ENCODE results near the gene KCNE1. TPM values are rescaled to one million over a fixed set of nuclear protein-coding genes. Genes with fewer than 3 reads are reported as not detected.

The KCNE1 gene
- total RNA-seq, 3 donors from 2014 or later: 0.32 to 1.4 (median 0.55) TPM

DNA sequence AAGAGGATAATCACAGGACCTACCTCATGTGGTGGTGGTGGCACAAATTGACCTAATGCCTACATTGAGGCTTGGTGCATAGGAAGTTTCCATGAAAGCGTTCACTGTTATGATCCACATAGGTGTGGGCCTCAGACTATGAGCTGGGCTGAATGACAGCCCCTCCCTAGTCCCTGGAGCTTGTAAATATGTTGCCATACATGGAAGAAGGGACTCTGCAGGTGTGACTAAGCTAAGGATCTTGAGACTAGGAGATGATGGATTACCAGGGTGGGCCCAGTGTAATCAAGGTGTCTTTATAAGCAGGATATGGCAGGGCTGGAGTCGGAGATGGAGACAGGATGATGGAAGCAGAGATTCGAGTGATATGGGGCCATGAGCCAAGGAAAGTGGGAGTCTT is 31.0 kb upstream of the KCNE1 start:
- no peak overlapping the region for H3K4me3 ChIP-seq
- ATAC-seq (peak; percentile 90), DNase-seq (peak in 1 of 3 donors; percentile 63)
- no peaks in the 10 kb centered on the region for H3K36me3 ChIP-seq (ENCODE audit: low read depth)
- TF ChIP-seq, protein P1, sequence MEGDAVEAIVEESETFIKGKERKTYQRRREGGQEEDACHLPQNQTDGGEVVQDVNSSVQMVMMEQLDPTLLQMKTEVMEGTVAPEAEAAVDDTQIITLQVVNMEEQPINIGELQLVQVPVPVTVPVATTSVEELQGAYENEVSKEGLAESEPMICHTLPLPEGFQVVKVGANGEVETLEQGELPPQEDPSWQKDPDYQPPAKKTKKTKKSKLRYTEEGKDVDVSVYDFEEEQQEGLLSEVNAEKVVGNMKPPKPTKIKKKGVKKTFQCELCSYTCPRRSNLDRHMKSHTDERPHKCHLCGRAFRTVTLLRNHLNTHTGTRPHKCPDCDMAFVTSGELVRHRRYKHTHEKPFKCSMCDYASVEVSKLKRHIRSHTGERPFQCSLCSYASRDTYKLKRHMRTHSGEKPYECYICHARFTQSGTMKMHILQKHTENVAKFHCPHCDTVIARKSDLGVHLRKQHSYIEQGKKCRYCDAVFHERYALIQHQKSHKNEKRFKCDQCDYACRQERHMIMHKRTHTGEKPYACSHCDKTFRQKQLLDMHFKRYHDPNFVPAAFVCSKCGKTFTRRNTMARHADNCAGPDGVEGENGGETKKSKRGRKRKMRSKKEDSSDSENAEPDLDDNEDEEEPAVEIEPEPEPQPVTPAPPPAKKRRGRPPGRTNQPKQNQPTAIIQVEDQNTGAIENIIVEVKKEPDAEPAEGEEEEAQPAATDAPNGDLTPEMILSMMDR (IDR thresholded peaks at IDR 0.05): no peak
- intact Hi-C loops (cut with DNase I, micrococcal nuclease): no loop called here
- H3K9me3 ChIP-seq: no peaks in the 10 kb centered on the region
- peaks cover 35% of the 10 kb centered on the region for H3K4me1 ChIP-seq (ENCODE audit: low read depth)

DNA sequence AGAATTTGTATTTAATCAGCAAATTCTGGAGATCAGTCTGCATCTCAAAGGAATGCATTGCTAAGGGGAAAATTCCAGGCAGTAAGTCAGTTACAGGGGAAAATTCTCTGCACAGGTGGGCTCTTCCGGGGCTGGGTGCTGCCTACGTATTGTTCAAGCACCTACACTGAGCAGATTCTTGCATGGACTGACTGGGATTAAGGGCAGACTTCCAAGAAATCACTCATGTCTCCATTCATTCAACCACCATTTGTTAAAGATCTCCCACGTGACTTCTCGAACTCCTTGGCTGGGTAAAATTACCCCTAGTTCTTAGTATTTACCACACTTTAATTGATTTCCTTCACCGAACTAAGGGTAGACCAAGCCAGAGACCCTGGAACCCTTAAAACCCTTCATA is 28.2 kb upstream of the KCNE1 start:
- Histone ChIP-seq H3K4me1 (ENCODE audit: low read depth) (peaks cover 24% of the 10 kb centered on the region), H3K9me3 (no peaks in the 10 kb centered on the region), H3K4me3 (no peak overlapping the region), H3K36me3 (ENCODE audit: low read depth) (no peaks in the 10 kb centered on the region)
- DNase-seq (no peak), ATAC-seq (no peak)
- intact Hi-C loops (cut with DNase I, micrococcal nuclease): no loop called here
- TF ChIP-seq, protein P1 (IDR thresholded peaks at IDR 0.05): no peak

DNA sequence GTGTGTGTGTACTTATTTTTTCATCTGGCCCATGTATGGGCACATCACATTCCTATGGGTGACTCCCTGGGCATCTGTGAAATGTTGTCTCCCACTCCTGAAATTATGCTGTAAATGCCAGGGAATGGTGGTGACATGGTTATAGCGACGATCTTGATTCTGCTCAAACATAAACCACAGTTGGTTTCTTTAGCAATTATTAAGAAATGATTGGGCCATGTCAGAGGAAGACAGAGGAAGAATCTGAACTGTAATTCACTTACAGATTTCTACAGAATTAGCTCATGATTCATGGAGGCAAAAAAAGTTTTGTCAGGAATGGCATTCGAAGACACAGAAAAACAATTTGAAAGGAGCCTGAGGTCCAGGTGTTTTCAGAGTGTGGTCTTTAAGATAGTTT is 25.8 kb upstream of the KCNE1 start:
- no peaks in the 10 kb centered on the region for H3K9me3 ChIP-seq
- DNase-seq: no peak
- intact Hi-C loops (cut with DNase I, micrococcal nuclease): no loop called here
- ATAC-seq: no peak
- TF ChIP-seq, protein P1 (IDR thresholded peaks at IDR 0.05): no peak
- peaks cover 4% of the 10 kb centered on the region for H3K4me1 ChIP-seq (ENCODE audit: low read depth)
- no peak overlapping the region for H3K4me3 ChIP-seq
- no peaks in the 10 kb centered on the region for H3K36me3 ChIP-seq (ENCODE audit: low read depth)

DNA sequence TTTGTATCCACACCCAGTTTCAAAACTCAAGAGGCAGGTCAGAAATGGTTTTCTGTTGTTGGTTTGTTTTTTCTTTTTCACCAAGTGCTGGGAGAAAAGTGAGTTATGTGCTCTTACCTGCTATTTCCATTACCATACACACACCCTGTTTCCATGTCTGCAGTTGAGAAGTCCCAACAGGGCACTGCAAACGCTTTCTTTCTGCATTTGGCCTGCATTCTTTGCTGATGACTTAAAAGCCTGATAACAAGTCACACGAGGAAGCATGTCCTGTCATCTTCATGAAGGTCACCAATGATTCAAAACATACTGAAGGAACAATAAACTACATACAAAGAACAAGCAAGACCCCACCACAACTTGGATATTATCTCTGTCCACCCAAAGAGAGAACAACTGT is 24.8 kb upstream of the KCNE1 start:
- DNase-seq: no peak
- Histone ChIP-seq H3K9me3 (no peaks in the 10 kb centered on the region), H3K4me3 (no peak overlapping the region), H3K4me1 (ENCODE audit: low read depth) (no peaks in the 10 kb centered on the region), H3K36me3 (ENCODE audit: low read depth) (no peaks in the 10 kb centered on the region)
- intact Hi-C loops (cut with DNase I, micrococcal nuclease): no loop called here
- TF ChIP-seq, protein P1 (IDR thresholded peaks at IDR 0.05): no peak
- ATAC-seq: no peak

DNA sequence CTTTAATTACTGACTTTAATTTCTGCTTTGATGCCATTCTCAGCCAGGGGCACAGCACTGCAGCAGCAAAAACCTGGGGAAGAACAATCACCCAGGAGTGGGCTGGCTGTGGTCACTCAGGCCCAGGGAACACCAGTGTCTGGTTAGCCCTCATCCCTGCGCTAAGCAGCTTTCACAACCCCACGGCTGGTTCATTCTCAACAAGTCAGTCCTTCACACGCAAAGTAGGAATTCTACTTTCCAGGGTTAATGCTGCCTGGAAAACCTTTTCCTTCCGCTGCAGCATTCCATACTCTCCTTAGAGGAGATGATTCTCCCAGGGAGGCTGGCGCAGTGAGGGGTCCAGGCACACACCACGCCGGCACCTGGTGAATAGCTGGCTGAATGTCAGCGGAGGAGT is 24.3 kb upstream of the KCNE1 start:
- ATAC-seq (no peak), DNase-seq (no peak)
- no peaks in the 10 kb centered on the region for H3K4me1 ChIP-seq (ENCODE audit: low read depth)
- intact Hi-C loops (cut with DNase I, micrococcal nuclease): no loop called here
- TF ChIP-seq, protein P1 (IDR thresholded peaks at IDR 0.05): no peak
- H3K4me3 ChIP-seq: no peak overlapping the region
- H3K9me3 ChIP-seq: no peaks in the 10 kb centered on the region
- H3K36me3 ChIP-seq (ENCODE audit: low read depth): no peaks in the 10 kb centered on the region

DNA sequence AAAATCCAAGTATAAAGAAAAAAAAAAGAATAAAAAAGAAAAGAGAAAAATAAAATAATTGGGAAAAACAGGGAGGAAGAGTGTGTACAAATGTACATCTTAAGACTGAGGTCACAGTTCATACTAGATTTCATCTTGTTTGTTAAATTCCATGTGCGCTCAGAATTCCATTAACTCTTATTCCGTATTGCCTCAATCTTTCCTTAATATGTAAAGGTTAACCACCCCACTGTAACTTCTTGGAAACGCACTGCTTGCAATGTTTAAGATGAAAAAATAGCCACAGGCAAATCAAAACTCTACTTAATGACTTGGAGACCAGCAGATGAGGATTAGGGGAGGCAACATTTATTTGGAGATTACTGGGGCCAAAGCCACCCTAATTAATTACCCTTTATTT is 23.9 kb upstream of the KCNE1 start:
- DNase-seq (no peak), ATAC-seq (no peak)
- H3K36me3 ChIP-seq (ENCODE audit: low read depth): no peaks in the 10 kb centered on the region
- intact Hi-C loops (cut with DNase I, micrococcal nuclease): no loop called here
- H3K4me1 ChIP-seq (ENCODE audit: low read depth): no peaks in the 10 kb centered on the region
- no peak overlapping the region for H3K4me3 ChIP-seq
- H3K9me3 ChIP-seq: no peaks in the 10 kb centered on the region
- TF ChIP-seq, protein P1 (IDR thresholded peaks at IDR 0.05): no peak

All from mucosa of descending colon (tissue), 3 donors.